CD4-positive, alpha-beta T cell treated with Interleukin-12 subunit alpha and Interleukin-12 subunit beta, for 1 hour (primary cell): ENCODE measurements around the gene CLEC4F.
A peak's percentile ranks its signal among the peaks of the same experiment; 100 is the strongest.

Source experiments
- DNase-seq: peaks from one replicate; pipeline ENCODE4 v3.0.0-alpha.2; 2020

CLEC4F gene

DNA sequence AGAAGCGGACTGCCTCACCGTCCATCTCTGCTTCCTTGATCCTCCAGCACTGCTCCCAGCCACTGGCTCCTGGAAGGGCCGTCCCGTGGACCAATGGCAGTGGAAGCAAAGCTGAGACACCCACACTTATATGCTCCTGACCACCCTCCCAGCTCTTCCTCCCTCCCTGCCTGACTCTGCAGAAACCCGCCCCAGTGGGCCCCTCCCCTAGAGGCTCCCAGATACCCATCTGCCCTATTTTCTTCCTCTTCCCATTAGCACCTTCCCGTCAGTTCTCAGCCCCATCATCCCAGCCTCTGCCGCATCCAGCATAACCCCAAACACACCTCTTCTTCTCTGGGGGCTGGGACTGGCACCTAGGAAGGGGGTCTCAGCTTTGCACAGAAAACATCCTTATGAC is at the start of gene CLEC4F:
CLEC4F (minus strand) TSS at position 101 of the 400 bp plus-strand sequence; CDS start at position 25, 76 bp downstream.
- DNase-seq, result no peak

DNA sequence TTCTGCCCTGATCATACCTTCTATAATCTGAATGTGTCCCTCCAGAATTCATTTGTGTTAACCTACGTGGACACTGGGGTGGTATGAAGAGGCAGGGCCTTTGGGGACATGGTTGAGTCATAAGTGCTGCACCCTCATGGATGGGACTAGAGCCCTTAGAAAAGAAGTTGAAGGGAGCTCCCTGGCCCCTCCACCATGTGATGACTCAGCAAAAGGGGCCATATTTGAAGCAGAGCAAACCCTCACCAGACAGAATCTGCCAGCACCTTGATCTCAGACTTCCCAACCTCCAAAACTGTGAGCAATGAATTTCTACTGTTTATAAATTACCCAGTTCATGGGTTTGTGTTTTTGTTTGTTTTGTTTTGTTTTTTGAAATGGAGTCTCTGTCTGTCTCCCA is 48.6 kb upstream of the CLEC4F start:
- DNase-seq, result no peak

- peak; percentile 69 for DNase-seq
Observed at GRCh38 chr2:70861777-70862625, 41.6 kb upstream of the CLEC4F start.

GRCh38 chr2:70855667-70856066 is 35.3 kb upstream of the CLEC4F start:
- DNase-seq, result no peak

- no peak for DNase-seq
Observed at GRCh38 chr2:70854411-70854810, 34.0 kb upstream of the CLEC4F start.

DNA sequence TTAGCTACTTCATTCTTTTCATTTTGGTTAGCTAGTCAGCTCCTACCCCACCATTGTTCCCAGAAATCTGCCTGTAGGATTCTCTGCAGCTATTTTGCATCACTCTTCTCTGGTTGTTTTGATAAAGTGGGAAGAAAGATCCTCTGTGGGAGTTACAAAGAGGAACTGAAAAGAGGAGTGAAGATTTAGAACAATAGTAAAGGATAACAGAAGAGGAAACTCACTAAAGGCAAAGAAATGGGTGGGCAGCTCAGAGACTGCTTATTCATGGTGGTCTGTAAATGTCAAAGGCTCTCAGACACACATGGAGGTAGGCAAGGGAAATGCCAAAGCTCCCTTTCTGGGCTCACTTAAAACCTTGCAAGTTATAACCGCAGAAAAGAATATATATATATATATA is 32.4 kb upstream of the CLEC4F start:
- DNase-seq, result no peak

DNA sequence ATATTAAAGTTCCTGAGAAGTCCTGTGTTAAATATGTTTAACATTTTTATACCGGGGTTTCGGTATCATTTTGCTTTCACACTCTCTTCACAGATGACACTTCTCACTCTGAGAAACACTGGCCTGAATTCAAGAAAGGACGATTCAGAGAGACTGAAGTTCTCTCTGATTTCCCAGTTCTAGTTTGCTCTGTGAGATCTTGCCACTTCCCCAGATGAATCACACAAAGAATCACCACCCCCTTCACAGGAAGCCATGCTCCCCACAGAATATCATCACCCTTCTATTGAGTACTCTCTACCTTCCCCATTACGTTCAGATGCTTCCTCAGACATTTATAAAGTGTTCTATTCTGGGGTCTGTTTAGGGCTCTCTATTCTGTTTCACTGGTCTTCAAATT is 31.3 kb upstream of the CLEC4F start:
- peak; percentile 41 for DNase-seq

- DNase-seq, result no peak
Observed at GRCh38 chr2:70850925-70851324, 30.5 kb upstream of the CLEC4F start.

DNA sequence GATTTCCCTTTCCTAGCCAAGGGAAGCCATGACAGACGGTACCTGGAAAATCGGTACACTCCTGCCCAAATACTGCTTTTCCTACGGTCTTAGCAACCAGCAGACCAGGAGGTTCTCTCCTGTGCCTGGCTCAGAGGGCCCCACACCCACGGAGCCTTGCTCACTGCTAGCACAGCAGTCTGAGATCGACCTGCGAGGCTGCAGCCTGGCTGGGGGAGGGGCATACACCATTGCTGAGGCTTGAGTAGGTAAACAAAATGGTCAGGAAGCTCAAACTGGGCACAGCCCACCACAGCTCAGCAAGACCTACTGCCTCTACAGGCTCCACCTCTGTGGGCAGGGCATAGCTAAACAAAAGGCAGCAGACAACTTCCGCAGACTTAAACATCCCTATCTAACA is 22.0 kb upstream of the CLEC4F start:
- DNase-seq, result no peak

GRCh38 chr2:70837980-70838925 is 17.9 kb upstream of the CLEC4F start:
- DNase-seq, result no peak

DNA sequence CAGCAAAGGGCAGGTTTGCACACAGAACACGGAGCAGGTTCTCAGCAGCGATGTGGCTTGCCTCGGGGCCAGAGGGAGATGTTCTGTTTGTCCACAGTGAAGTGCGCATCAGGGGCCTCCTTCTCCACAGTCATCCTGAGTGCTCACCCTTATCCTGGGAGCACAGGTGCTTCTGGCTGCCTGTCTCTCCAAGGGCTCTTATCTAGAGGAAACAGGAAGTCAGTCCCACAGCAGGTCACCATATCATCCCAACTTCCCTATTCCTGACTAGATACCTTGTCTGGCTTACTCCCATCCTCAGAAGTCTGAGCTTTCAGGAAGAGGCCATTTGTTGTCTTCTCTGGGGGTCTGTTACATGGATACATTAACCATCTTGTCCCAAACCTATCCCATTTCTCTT is 15.2 kb upstream of the CLEC4F start, which contains the start of gene CD207:
CD207 (minus strand) TSS at position 174 of the 400 bp plus-strand sequence; CDS start at position 134, 40 bp downstream.
- DNase-seq, result no peak

- no peak for DNase-seq
Observed at GRCh38 chr2:70834881-70835280, 14.5 kb upstream of the CLEC4F start.

- no peak for DNase-seq
Observed at GRCh38 chr2:70834106-70834505, 13.7 kb upstream of the CLEC4F start.

DNA sequence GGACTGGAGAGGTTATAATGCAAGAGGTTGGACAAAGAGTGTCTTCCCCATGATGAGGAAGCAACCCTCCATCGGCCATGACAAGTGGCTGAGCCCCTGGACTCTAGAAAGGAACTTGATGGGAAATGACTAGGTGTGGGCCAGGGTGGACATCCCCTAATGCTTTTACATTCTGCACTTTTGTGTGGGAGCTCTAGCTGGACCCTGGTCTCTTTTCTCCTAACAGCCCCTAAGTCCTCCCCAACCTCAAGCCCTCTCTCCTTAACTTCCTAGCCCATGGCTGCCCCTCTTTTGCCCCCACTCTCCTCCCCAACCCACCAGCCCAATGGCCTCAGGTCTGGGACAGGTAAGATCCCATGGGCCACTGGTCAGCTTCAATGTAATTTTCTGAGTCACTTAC is 12.8 kb upstream of the CLEC4F start:
- DNase-seq, result no peak

DNA sequence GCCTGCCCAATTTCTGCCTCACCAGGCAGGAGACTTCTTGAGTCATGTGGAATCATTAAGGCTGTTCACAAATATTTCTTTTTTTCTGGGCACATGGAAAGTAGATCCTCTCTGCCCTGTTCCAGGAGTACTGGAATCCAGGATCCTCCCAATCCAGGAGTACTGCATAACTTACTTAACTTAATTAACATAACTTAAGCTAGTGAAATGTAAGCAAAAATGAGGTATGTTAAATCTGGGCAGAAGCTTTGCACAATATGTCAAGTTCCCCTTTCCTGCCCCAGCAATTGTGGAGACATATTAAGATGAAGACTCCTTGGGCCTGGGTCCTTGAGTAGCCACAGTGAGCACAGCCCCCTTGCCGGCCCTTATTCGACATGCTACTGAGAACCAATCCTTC is 12.0 kb upstream of the CLEC4F start:
- no peak for DNase-seq

DNA sequence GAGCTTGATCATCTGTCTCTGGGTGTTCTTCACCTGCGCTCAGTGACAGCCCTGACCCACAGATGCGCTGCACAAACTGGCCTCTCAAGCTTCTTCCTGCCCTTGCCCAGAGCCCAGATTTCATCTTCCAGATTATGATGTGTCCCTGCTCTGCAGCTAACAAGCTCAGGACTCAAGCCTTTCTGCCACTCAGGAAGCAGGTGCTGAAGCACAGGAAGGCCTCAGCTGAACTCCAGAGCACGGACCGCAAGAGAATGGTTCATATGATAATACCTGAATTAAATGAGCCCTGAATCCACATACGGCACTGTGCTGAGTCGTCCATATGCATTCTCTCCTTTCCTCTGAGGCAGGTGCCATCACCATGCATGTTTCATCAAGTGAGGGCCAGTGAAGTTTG is 11.5 kb upstream of the CLEC4F start:
- DNase-seq, result no peak

DNA sequence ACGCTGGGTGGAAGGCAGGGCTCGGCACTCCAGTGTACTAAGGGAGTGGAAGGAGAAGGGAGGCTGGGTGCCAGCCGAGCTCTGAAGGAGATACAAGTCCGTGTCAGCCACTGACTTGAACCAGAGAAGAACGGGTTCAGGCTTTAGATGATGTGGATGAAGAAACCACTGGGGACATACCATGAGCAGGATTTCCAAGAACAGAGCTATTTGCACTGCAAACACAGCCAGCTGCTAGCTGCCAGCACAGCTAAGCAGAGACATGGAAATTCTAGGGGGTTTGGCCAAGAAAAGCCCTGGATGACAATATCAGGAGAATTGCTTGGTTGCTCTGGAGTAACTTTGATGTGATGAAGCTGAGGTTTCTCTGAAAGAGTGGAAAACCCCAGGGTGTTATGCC is 10.0 kb upstream of the CLEC4F start:
- DNase-seq, result no peak

GRCh38 chr2:70829916-70830315 is 9.5 kb upstream of the CLEC4F start:
- no peak for DNase-seq

DNA sequence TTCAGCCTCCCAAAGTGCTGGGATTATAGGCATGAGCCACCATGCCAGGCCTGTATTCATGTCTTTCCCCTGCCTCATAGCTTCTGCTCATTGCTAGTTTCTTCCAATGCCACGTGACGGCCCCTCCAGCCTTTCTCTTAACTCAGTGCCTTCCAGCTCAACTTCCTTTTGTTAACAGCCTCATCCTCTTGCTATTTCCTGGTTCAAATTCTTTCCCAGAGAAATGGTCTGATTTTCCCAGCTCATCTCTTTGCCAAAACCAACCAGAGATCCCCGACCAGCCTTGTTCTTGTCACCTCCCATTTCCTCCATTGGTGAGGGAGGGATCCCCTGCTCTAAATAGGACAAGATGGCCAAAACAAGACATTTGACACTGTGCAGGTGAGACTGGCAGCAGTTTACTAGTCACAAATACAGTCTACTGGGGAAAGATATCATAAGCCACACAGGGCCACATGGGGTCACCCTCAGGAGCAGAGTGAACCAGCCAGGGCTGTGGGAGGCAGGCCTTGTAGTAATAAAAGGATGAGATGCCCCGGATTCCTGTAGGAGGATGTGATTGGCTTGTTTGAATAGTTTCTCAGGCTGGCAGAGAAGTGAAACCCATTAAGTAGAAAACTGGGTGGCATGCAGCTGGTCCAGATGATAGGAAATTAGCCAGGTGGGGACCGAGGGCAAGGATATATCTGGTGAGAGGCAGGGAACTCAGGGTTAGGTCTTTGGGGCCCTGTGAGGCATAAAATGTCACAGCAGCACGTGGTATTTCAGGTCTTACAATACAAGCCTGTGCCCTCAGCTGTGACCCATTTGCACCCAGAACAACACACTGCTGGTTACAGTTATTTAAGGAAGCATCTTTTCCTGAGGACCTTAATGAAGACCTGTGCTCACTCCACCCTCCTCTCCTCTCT is 8.8 kb upstream of the CLEC4F start:
- DNase-seq, result no peak

DNA sequence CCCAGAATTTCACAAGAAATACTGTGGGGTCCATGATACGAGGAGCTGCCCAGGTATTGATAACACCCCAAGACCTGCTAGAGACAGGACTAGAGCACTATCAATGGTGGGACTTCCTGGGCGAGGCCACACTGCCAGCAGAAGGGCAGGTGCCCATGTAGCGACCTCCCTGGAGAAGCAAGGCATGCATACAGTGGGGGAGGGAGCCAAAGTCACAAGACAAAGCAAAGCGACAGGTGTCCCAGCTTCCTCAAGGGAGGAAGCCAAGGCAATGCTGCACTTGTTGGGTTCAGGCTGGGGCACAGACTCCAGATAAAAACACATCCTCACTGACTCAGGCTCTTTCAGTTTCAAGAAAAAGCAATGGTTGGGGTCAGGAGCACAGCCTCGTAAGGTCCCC is 7.7 kb upstream of the CLEC4F start:
- no peak for DNase-seq

DNA sequence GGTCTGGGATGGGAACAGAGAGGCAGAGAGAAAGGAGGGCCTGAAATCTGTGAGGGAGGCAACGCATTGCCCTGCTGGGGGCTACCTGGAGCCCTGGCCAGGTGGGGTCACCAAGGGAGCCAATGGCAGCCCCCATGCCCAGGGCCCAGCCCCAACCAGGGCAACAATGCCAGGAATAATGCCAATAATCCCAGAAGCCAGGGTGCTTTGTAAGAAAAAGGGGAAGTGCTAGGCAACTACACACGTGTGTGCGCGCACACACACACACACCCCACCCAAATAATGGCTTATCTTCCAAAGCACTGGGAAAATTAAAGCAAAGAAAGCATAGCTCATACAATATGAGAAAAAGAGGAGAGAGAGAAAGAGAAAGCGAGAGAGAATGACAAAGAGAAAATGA is 7.0 kb upstream of the CLEC4F start:
- DNase-seq, result no peak

GRCh38 chr2:70826696-70827350 is 6.4 kb upstream of the CLEC4F start:
- no peak for DNase-seq
